H1 (cell line): Measurements from ENCODE around the gene IQCE. TPM values are rescaled to one million over a fixed set of nuclear protein-coding genes. Genes with fewer than 3 reads are reported as not detected.
A peak's percentile ranks its signal among the peaks of the same experiment; 100 is the strongest.

Experiments used
- CTCF ChIA-PET: fragments of 300-600 bp; sonication (Branson Sonifier 250); formaldehyde crosslinking; loops from one replicate; lab custom pipeline; 2021; ENCODE audit not compliant: partially characterized antibody; lab: Charles Lee
- POLR2A ChIA-PET: fragments of 300-600 bp; sonication (Branson Sonifier 250); formaldehyde crosslinking; loops from one replicate; lab custom pipeline; 2021; ENCODE audit warnings: inconsistent platforms; ENCODE audit not compliant: partially characterized antibody; lab: Charles Lee
- DNase-seq, 2 experiments: peaks; one replicate each; pipeline versions ENCODE4 v3.0.0 to v3.0.0-alpha.2; 2010 to 2022; ENCODE audit warnings: low spot score in 2 of 2, low read depth in 1 of 2, mixed read lengths in 1 of 2
- FAIRE-seq: peaks from 2 replicates; lab custom pipeline; 2011; peaks lifted over from hg19 to GRCh38; lab: Jason Lieb, UNC
- H2AFZ ChIP-seq: 2 replicates; pipeline ENCODE4 v1.8.1; 2012; ENCODE audit warnings: low read length, inconsistent platforms
- H2AK5ac ChIP-seq: 2 replicates; pipeline ENCODE4 v1.6.1; 2013; ENCODE audit warnings: low read depth, low read length
- H2BK120ac ChIP-seq: replicated peaks from 2 replicates; pipeline ENCODE3; 2013; ENCODE audit warnings: low read depth, low read length, inconsistent platforms
- H2BK12ac ChIP-seq: 2 replicates; pipeline ENCODE4 v1.6.1; 2013; ENCODE audit warnings: low read depth, low read length
- H2BK15ac ChIP-seq: 2 replicates; pipeline ENCODE4 v1.6.1; 2013; ENCODE audit warnings: low read length
- H2BK20ac ChIP-seq: 2 replicates; pipeline ENCODE4 v1.6.1; 2013; ENCODE audit warnings: low read length
- H2BK5ac ChIP-seq: 2 replicates; pipeline ENCODE4 v1.6.1; 2013; ENCODE audit warnings: low read depth, low read length
- H3K14ac ChIP-seq: 2 replicates; pipeline ENCODE4 v1.6.1; 2013; ENCODE audit warnings: inconsistent platforms; ENCODE audit not compliant: insufficient read length
- H3K18ac ChIP-seq: 2 replicates; pipeline ENCODE4 v1.6.1; 2013; ENCODE audit warnings: low read length; ENCODE audit errors: extremely low read depth
- H3K23ac ChIP-seq: 2 replicates; pipeline ENCODE4 v1.6.1; 2013; ENCODE audit warnings: inconsistent platforms; ENCODE audit not compliant: insufficient read length
- H3K23me2 ChIP-seq: 2 replicates; pipeline ENCODE4 v1.6.1; 2013; ENCODE audit warnings: low read depth, low read length
- H3K27ac ChIP-seq: 2 replicates; pipeline ENCODE4 v1.6.1; 2011; ENCODE audit warnings: low read depth, low read length, inconsistent platforms
- H3K27me3 ChIP-seq, 4 experiments: replicated peaks in 1 of 4; 1 replicate in 1 of 4; 2 replicates in 3 of 4; pipeline versions ENCODE4 v1.6.1 to v1.8.1; 2011 to 2013; ENCODE audit warnings: low read length in 3 of 4, mild to moderate bottlenecking in 3 of 4, inconsistent platforms in 2 of 4, mixed read lengths in 2 of 4, moderate library complexity in 1 of 4; ENCODE audit not compliant: control insufficient read depth in 3 of 4, insufficient read depth in 3 of 4; ENCODE audit errors: extremely low read depth in 1 of 4
- H3K36me3 ChIP-seq, 4 experiments: 2 replicates each; pipeline versions ENCODE4 v1.6.1 to v1.8.1; 2011 to 2013; ENCODE audit warnings: mild to moderate bottlenecking in 4 of 4, low read length in 3 of 4, moderate library complexity in 2 of 4, control low read depth in 1 of 4, inconsistent platforms in 1 of 4; ENCODE audit not compliant: insufficient read depth in 4 of 4, control insufficient read depth in 2 of 4
- H3K4ac ChIP-seq: replicated peaks from 2 replicates; pipeline ENCODE3; 2013; ENCODE audit warnings: low read length, low read depth, mixed read lengths, inconsistent platforms; ENCODE audit not compliant: insufficient read length
- H3K4me1 ChIP-seq, 4 experiments: replicated peaks in 1 of 4; 1 replicate in 1 of 4; 2 replicates in 3 of 4; pipeline versions ENCODE4 v1.6.1 to v1.8.1; 2011 to 2013; ENCODE audit warnings: low read length in 3 of 4, inconsistent platforms in 2 of 4, mixed read lengths in 1 of 4; ENCODE audit not compliant: insufficient read depth in 4 of 4, control insufficient read depth in 3 of 4
- H3K4me2 ChIP-seq, 2 experiments: 2 replicates each; pipeline versions ENCODE4 v1.6.1 to v1.8.1; 2011 to 2013; ENCODE audit warnings: low read depth in 2 of 2, low read length in 2 of 2, control low read depth in 1 of 2, inconsistent platforms in 1 of 2, mild to moderate bottlenecking in 1 of 2; ENCODE audit not compliant: insufficient read depth in 1 of 2
- H3K4me3 ChIP-seq, 4 experiments: fragments of 200-600, 300-600 bp in 1 of 4; sonication (generic), shearing (Covaris generic), sonication (Bioruptor Twin) in 1 of 4; 2 replicates each; pipeline versions ENCODE4 v1.5.1 to v1.8.1; 2011 to 2016; ENCODE audit warnings: low read length in 4 of 4, low read depth in 3 of 4, control low read depth in 2 of 4, inconsistent platforms in 2 of 4, mild to moderate bottlenecking in 2 of 4, mixed read lengths in 1 of 4, moderate library complexity in 1 of 4; ENCODE audit not compliant: insufficient read depth in 2 of 4; ENCODE audit errors: extremely low read depth in 1 of 4
- H3K56ac ChIP-seq: replicated peaks from 2 replicates; pipeline ENCODE3; 2013; ENCODE audit warnings: low read depth, mild to moderate bottlenecking, mixed read lengths, low read length, inconsistent platforms; ENCODE audit not compliant: insufficient read length
- H3K79me1 ChIP-seq: 2 replicates; pipeline ENCODE4 v1.6.1; 2013; ENCODE audit warnings: low read depth, low read length, control low read depth
- H3K79me2 ChIP-seq, 2 experiments: 2 replicates each; pipeline versions ENCODE4 v1.6.1 to v1.8.1; 2012 to 2013; ENCODE audit warnings: low read length in 2 of 2, mild to moderate bottlenecking in 2 of 2, inconsistent platforms in 1 of 2; ENCODE audit not compliant: insufficient read depth in 2 of 2, control insufficient read depth in 1 of 2
- H3K9ac ChIP-seq, 4 experiments: replicated peaks in 1 of 4; 1 replicate in 1 of 4; 2 replicates in 3 of 4; pipeline versions ENCODE4 v1.6.1 to v1.8.1; 2011 to 2013; ENCODE audit warnings: low read depth in 3 of 4, low read length in 3 of 4, control low read depth in 2 of 4, mild to moderate bottlenecking in 2 of 4, moderate library complexity in 2 of 4, inconsistent platforms in 1 of 4; ENCODE audit errors: extremely low read depth in 1 of 4
- H3K9me3 ChIP-seq, 2 experiments: 2 replicates each; pipeline versions ENCODE4 v1.6.1 to v1.8.1; 2012 to 2013; ENCODE audit warnings: mild to moderate bottlenecking in 2 of 2, moderate library complexity in 2 of 2, control low read depth in 1 of 2, inconsistent platforms in 1 of 2, low read depth in 1 of 2, low read length in 1 of 2, mixed read lengths in 1 of 2; ENCODE audit not compliant: insufficient read depth in 2 of 2
- H4K20me1 ChIP-seq, 2 experiments: replicated peaks in 1 of 2; 2 replicates each; pipeline versions ENCODE3 to v1.8.1; 2011 to 2013; ENCODE audit warnings: inconsistent platforms in 2 of 2, low read length in 2 of 2, mild to moderate bottlenecking in 1 of 2; ENCODE audit not compliant: insufficient read depth in 2 of 2, control insufficient read depth in 1 of 2
- H4K5ac ChIP-seq: 2 replicates; pipeline ENCODE4 v1.6.1; 2013; ENCODE audit warnings: low read length, low read depth, mixed read lengths, inconsistent platforms; ENCODE audit not compliant: insufficient read length
- H4K8ac ChIP-seq: 2 replicates; pipeline ENCODE4 v1.8.0; 2013; ENCODE audit warnings: mild to moderate bottlenecking, moderate library complexity, low read length, inconsistent platforms; ENCODE audit not compliant: insufficient read depth; ENCODE audit errors: extremely low read depth
- H4K91ac ChIP-seq: replicated peaks from 2 replicates; pipeline ENCODE3; 2013; ENCODE audit warnings: low read length, mixed read lengths, inconsistent platforms; ENCODE audit not compliant: insufficient read length
- ASH2L ChIP-seq: fragments of 200-600, 300-600 bp; sonication (generic); IDR thresholded peaks from one replicate; pipeline ENCODE4 v1.7.1; 2017; ENCODE audit warnings: low read length
- ATF3 ChIP-seq: IDR thresholded peaks from 2 replicates; pipeline ENCODE4 v1.6.1; 2011; ENCODE audit warnings: low read depth, mild to moderate bottlenecking, low read length; ENCODE audit not compliant: insufficient read depth
- BCL11A ChIP-seq, 2 experiments: IDR thresholded peaks; one replicate each; pipeline ENCODE4 v1.6.1; 2011; ENCODE audit warnings: low read depth in 2 of 2, low read length in 2 of 2, mild to moderate bottlenecking in 2 of 2
- CHD1 ChIP-seq: IDR thresholded peaks from 2 replicates; pipeline ENCODE4 v1.6.1; 2012; ENCODE audit warnings: low read depth, low read length, improper control_type of control experiment
- KDM1A ChIP-seq: fragments of 200-600, 300-600 bp; sonication (generic); IDR thresholded peaks from 2 replicates; pipeline ENCODE4 v1.7.1; 2016; ENCODE audit warnings: mild to moderate bottlenecking, low read length, borderline replicate concordance
- KDM4A ChIP-seq: IDR thresholded peaks from one replicate; pipeline ENCODE4 v1.7.1; 2012; ENCODE audit warnings: low read depth, mild to moderate bottlenecking, moderate library complexity, low read length, inconsistent platforms; ENCODE audit not compliant: severe bottlenecking
- NRF1 ChIP-seq: IDR thresholded peaks from 2 replicates; pipeline ENCODE4 v1.6.1; 2011; ENCODE audit warnings: mild to moderate bottlenecking, low read depth, low read length, improper control_type of control experiment
- RAD21 ChIP-seq, 2 experiments: IDR thresholded peaks in 1 of 2; conservative IDR thresholded peaks in 1 of 2; 2 replicates each; pipeline ENCODE4 v1.6.1; 2011; ENCODE audit warnings: low read depth in 2 of 2, low read length in 2 of 2, improper control_type of control experiment in 1 of 2, inconsistent platforms in 1 of 2, mild to moderate bottlenecking in 1 of 2, moderate library complexity in 1 of 2
- RFX5 ChIP-seq: IDR thresholded peaks from 2 replicates; pipeline ENCODE4 v1.6.1; 2011; ENCODE audit warnings: low read depth, low read length, improper control_type of control experiment, borderline replicate concordance
- SIRT6 ChIP-seq: IDR thresholded peaks from one replicate; pipeline ENCODE4 v1.7.1; 2012; ENCODE audit warnings: low read length, inconsistent platforms
- WGBS, 2 experiments: shearing (Covaris generic) in 1 of 2; methylation state at CpG; one replicate each; pipeline versions ENCODE4 v1.1.6 to v1.1.7; 2013 to 2015; ENCODE audit warnings: low lambda C conversion rate in 2 of 2, mixed read lengths in 2 of 2, inconsistent platforms in 1 of 2, low coverage in 1 of 2, missing lambda C conversion rate in 1 of 2; ENCODE audit not compliant: insufficient replicate concordance in 2 of 2, insufficient coverage in 1 of 2, insufficient read length in 1 of 2; ENCODE audit errors: extremely low coverage in 1 of 2, missing lambda C conversion rate in 1 of 2; 5-methylcytosine and 5-hydroxymethylcytosine counted together
- polyA plus RNA-seq, 7 experiments: library from polyadenylated mRNA; depleted of rRNA in 3 of 7; stranded (reverse) in 5 of 7; unstranded in 2 of 7; fragments of >200 nt in 5 of 7; fragments of 200-250 nt in 2 of 7; gene quantifications; 1 replicate in 5 of 7; 2 replicates in 1 of 7; 4 replicates in 1 of 7; pipeline versions ENCODE4 v1.2.1 to v1.2.3, GENCODE V29; 2011 to 2013; ENCODE audit warnings: missing spikeins in 2 of 7, mixed read lengths in 2 of 7
- total RNA-seq: library from RNA; stranded (reverse); fragmentation: NEBNext Ultra II Directional; extraction: Animal tissue kit (Norgen Biotek cat#: 25700); gene quantifications from 2 replicates; pipeline ENCODE4 v1.2.1, GENCODE V29; 2021

IQCE gene
- total and polyA plus RNA-seq, 2 of the 8 experiments (the other 6 are each of a cell fraction or from before 2014, with no cell fraction given): 2.2 to 4.9 TPM

- Histone ChIP-seq H3K23me2 (no peaks in the 10 kb centered on the region), H3K23ac (no peak overlapping the region)
These were observed 11.8 kb upstream of the IQCE start for GRCh38 chr7:2546776-2547586.

More at GRCh38 chr7:2546776-2547586, 11.8 kb upstream of the IQCE start:
- Histone ChIP-seq H2BK20ac (no peak overlapping the region), H3K9me3 (no peaks in the 10 kb centered on the region), H3K4me1 (no peaks in the 10 kb centered on the region), H2AK5ac (no peak overlapping the region), H2BK15ac (no peak overlapping the region), H4K20me1 (peaks cover 0 to 11% of the 10 kb centered on the region in 2 experiments), H2BK12ac (no peak overlapping the region), H3K18ac (no peak overlapping the region), H3K56ac (no peak overlapping the region), H3K36me3 (peaks cover 14 to 44% (median 23%) of the 10 kb centered on the region in 4 experiments; a peak in 6 of 8 replicates), H3K4ac (no peak overlapping the region), H3K4me2 (no peak overlapping the region), H3K79me1 (no peaks in the 10 kb centered on the region), H3K9ac (no peak overlapping the region), H3K27ac (no peak overlapping the region), H3K14ac (no peak overlapping the region), H4K5ac (no peak overlapping the region), H3K27me3 (no peaks in the 10 kb centered on the region), H3K79me2 (peaks cover 0 to 4% of the 10 kb centered on the region in 2 experiments; a peak in 1 of 4 replicates), H3K4me3 (no peak overlapping the region), H2AFZ (no peak overlapping the region), H4K8ac (peak overlapping the region; percentile 14; the same call in 1 of the 2 replicates), H4K91ac (no peak overlapping the region), H2BK5ac (no peak overlapping the region), H2BK120ac (no peak overlapping the region)
- FAIRE-seq (no peak), DNase-seq (no peak)
- CTCF ChIA-PET: interaction anchor here (0.6 to 3.0 kb wide), 8 partner anchors 7 to 97 kb away, joined by 3 to 8 read pairs (median 4); no protein-coding TSS in a partner anchor
- 96% methylated on average over 31 of the region's 31 CpGs; no CpG with 5 or more reads in 1 of the 2 experiments for WGBS, 2 experiments
- POLR2A ChIA-PET: interaction anchor here (0.7 to 2.5 kb wide), 4 partner anchors 9 to 107 kb away, joined by 3 to 5 read pairs (median 4); partner anchors contain the start of gene BRAT1
- TF ChIP-seq CHD1 (no peak), KDM1A (no peak), ASH2L (no peak), RAD21 (IDR thresholded peaks at IDR 0.05 in 1 of 2, conservative IDR thresholded peaks at IDR 0.05 in 1 of 2; ENCODE audit: low read depth in 2 of 2, low read length in 2 of 2) (no peak), ATF3 (no peak), SIRT6 (no peak), NRF1 (no peak), BCL11A (IDR thresholded peaks at IDR 0.05; ENCODE audit: low read depth in 2 of 2, low read length in 2 of 2) (no peak), KDM4A (no peak), RFX5 (no peak)
